Measurements from ENCODE around the gene ZEB1. TPM values are rescaled to one million over a fixed set of nuclear protein-coding genes. Genes with fewer than 3 reads are reported as not detected.

ZEB1 gene
- total and polyA plus RNA-seq, 10 of the 15 experiments (the other 5 are each of a cell fraction or from before 2014, with no cell fraction given): 10.4 to 35.6 (median 24.5) TPM

GRCh38 chr10:31318382-31318853 lies 598 bp upstream of the ZEB1 start (continued):
- TF ChIP-seq SRF (IDR thresholded peaks at IDR 0.05; ENCODE audit: low read depth in 2 of 2, low read length in 2 of 2): peak in 1 of 2 experiments; percentile 60; a peak in 1 of 4 replicates
- no peak for TF ChIP-seq ZZZ3 (IDR thresholded peaks at IDR 0.05; ENCODE audit: control insufficient read depth, insufficient read length, low read depth)
- TF ChIP-seq MYB (IDR thresholded peaks at IDR 0.05; ENCODE audit: borderline replicate concordance, low read depth, low read length): no peak
- TF ChIP-seq TCF7 (IDR thresholded peaks at IDR 0.05; ENCODE audit: borderline replicate concordance): 0 out of 2 replicates have a peak, but pooled peaks have one; percentile 38
- TF ChIP-seq CEBPB (IDR thresholded peaks at IDR 0.05; ENCODE audit: borderline replicate concordance in 1 of 2, low read depth in 2 of 2, low read length in 2 of 2): no peak
- TF ChIP-seq NR2C1 (IDR thresholded peaks at IDR 0.05): no peak
- TF ChIP-seq ATF7 (IDR thresholded peaks at IDR 0.05; ENCODE audit: low read depth): peak; percentile 76
- peak; percentile 94 for TF ChIP-seq BCL11A (IDR thresholded peaks at IDR 0.05; ENCODE audit: low read depth, low read length)
- TF ChIP-seq WRNIP1 (IDR thresholded peaks at IDR 0.05; ENCODE audit: borderline replicate concordance, low read depth, low read length): 0 out of 2 replicates have a peak, but pooled peaks have one; percentile 53
- TF ChIP-seq HDGF (IDR thresholded peaks at IDR 0.05): no peak
- TF ChIP-seq HDAC2 (IDR thresholded peaks at IDR 0.05): no peak
- no peak for TF ChIP-seq HCFC1 (IDR thresholded peaks at IDR 0.05; ENCODE audit: low read length)
- TF ChIP-seq RAD51 (IDR thresholded peaks at IDR 0.05): no peak
- 0 out of 2 replicates have a peak, but pooled peaks have one; percentile 61 for TF ChIP-seq NKRF (conservative IDR thresholded peaks at IDR 0.05)
- TF ChIP-seq, protein P1, sequence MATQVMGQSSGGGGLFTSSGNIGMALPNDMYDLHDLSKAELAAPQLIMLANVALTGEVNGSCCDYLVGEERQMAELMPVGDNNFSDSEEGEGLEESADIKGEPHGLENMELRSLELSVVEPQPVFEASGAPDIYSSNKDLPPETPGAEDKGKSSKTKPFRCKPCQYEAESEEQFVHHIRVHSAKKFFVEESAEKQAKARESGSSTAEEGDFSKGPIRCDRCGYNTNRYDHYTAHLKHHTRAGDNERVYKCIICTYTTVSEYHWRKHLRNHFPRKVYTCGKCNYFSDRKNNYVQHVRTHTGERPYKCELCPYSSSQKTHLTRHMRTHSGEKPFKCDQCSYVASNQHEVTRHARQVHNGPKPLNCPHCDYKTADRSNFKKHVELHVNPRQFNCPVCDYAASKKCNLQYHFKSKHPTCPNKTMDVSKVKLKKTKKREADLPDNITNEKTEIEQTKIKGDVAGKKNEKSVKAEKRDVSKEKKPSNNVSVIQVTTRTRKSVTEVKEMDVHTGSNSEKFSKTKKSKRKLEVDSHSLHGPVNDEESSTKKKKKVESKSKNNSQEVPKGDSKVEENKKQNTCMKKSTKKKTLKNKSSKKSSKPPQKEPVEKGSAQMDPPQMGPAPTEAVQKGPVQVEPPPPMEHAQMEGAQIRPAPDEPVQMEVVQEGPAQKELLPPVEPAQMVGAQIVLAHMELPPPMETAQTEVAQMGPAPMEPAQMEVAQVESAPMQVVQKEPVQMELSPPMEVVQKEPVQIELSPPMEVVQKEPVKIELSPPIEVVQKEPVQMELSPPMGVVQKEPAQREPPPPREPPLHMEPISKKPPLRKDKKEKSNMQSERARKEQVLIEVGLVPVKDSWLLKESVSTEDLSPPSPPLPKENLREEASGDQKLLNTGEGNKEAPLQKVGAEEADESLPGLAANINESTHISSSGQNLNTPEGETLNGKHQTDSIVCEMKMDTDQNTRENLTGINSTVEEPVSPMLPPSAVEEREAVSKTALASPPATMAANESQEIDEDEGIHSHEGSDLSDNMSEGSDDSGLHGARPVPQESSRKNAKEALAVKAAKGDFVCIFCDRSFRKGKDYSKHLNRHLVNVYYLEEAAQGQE (IDR thresholded peaks at IDR 0.05; ENCODE audit: low read depth, low read length): no peak; the same call in 1 of the 2 replicates
- TF ChIP-seq, protein P2, sequence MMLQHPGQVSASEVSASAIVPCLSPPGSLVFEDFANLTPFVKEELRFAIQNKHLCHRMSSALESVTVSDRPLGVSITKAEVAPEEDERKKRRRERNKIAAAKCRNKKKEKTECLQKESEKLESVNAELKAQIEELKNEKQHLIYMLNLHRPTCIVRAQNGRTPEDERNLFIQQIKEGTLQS (IDR thresholded peaks at IDR 0.05; ENCODE audit: borderline replicate concordance, extremely low read depth, low read depth, low read length): no peak
- TF ChIP-seq E2F8 (IDR thresholded peaks at IDR 0.05; ENCODE audit: low read depth, partially characterized antibody): no peak
- TF ChIP-seq RFX5 (IDR thresholded peaks at IDR 0.05; ENCODE audit: low read depth, low read length): no peak
- peak; percentile 60 for TF ChIP-seq NR2F1 (conservative IDR thresholded peaks at IDR 0.05)
